ENCODE data around the gene ZKSCAN7. TPM values are rescaled to one million over a fixed set of nuclear protein-coding genes. Genes with fewer than 3 reads are reported as not detected.
A peak's percentile ranks its signal among the peaks of the same experiment; 100 is the strongest.

ZKSCAN7 gene
- total RNA-seq, 6 donors from 2014 or later, result 2.9 to 13.6 (median 3.5) TPM

GRCh38 chr3:44510000-44510368 is 45.0 kb upstream of the ZKSCAN7 start:
- H3K36me3 ChIP-seq, result peaks cover 0 to 3% (median 0%) of the 10 kb centered on the region in 4 donors
- H3K4me3 ChIP-seq, result peak overlapping the region; percentile 86 to 96 (median 94)
- ATAC-seq (ENCODE audit: low FRiP score in 2 of 2) (peak in 1 of 2 donors; percentile 12), DNase-seq (no peak)
- peaks cover 14 to 27% (median 17%) of the 10 kb centered on the region in 4 donors for H3K4me1 ChIP-seq
- no peaks in the 10 kb centered on the region for H3K9me3 ChIP-seq
- H3K27ac ChIP-seq, result peak overlapping the region; percentile 86 to 95 (median 88)
- 0 to 1% methylated on average over 6 of the region's 6 CpGs for WGBS, 2 donors
- no peaks in the 10 kb centered on the region for H3K27me3 ChIP-seq
- TF ChIP-seq EP300 (IDR thresholded peaks at IDR 0.05), result no peak
- no peak for TF ChIP-seq POLR2AphosphoS5 (IDR thresholded peaks at IDR 0.05)
- no peak for TF ChIP-seq CTCF (IDR thresholded peaks at IDR 0.05)
- TF ChIP-seq POLR2A (IDR thresholded peaks at IDR 0.05), result no peak

- H3K27me3 ChIP-seq, result no peaks in the 10 kb centered on the region
- peak overlapping the region; percentile 58 to 96 (median 94) for H3K4me3 ChIP-seq
- no peaks in the 10 kb centered on the region for H3K9me3 ChIP-seq
- TF ChIP-seq POLR2A (IDR thresholded peaks at IDR 0.05) (no peak), EP300 (IDR thresholded peaks at IDR 0.05) (no peak), POLR2AphosphoS5 (IDR thresholded peaks at IDR 0.05) (no peak), CTCF (IDR thresholded peaks at IDR 0.05) (no peak)
- H3K4me1 ChIP-seq, result peaks cover 14 to 27% (median 17%) of the 10 kb centered on the region in 4 donors
- ATAC-seq (ENCODE audit: low FRiP score in 2 of 2) (no peak), DNase-seq (no peak)
- WGBS, 2 donors, result 37 to 40% methylated on average over 4 of the region's 4 CpGs
- H3K27ac ChIP-seq, result peak overlapping the region; percentile 86 to 95 (median 88)
- H3K36me3 ChIP-seq, result no peaks in the 10 kb centered on the region
Measured at GRCh38 chr3:44511238-44511566, 43.8 kb upstream of the ZKSCAN7 start.

DNA sequence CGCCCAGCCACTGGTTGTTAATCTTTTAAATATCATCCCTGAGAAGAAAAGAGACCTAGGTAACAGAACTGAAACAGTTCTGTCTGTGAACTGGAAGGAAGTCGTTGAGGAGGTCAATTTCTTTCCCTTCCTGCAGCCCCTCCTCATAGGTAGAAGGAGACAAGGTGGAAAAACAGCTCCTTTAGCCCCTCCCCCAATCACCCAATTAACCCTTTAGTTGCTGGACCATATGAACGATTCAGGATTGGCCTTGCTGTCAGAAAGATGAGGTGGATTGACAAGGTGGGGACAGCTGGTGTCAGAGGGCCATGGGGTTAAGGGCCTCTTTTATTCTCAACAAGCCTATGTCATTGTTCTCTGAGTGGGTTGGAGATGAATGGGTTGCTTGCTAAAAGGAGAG is 41.5 kb upstream of the ZKSCAN7 start:
- no peak for ATAC-seq (ENCODE audit: low FRiP score in 2 of 2)
- WGBS, 2 donors, result 45 to 47% methylated on average over 3 of the region's 3 CpGs
- Histone ChIP-seq H3K27ac (no peak overlapping the region), H3K9me3 (no peaks in the 10 kb centered on the region), H3K4me3 (no peak overlapping the region), H3K27me3 (no peaks in the 10 kb centered on the region), H3K36me3 (no peaks in the 10 kb centered on the region), H3K4me1 (peaks cover 14 to 21% (median 17%) of the 10 kb centered on the region in 4 donors)
- DNase-seq, result no peak
- TF ChIP-seq EP300 (IDR thresholded peaks at IDR 0.05), result no peak
- TF ChIP-seq CTCF (IDR thresholded peaks at IDR 0.05), result no peak
- no peak for TF ChIP-seq POLR2AphosphoS5 (IDR thresholded peaks at IDR 0.05)
- TF ChIP-seq POLR2A (IDR thresholded peaks at IDR 0.05), result no peak

DNA sequence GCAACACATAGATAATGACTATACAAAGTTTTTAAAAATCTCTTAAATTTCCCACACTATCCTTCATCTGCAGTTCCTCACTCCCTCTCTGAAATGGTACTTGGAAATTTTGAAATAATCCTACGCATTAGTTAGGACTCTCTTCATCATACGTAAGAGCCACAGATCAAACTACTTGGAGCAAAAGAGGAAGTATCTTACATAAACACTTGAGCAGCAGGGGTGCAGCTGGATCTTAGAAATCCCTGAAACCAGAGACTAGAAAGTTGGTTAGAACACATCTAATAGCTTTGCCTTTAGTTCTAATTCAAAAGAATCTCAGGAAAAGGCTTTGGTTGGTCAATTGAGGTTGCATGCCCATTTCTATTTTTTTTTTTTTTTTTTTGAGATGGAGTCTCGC is 38.8 kb upstream of the ZKSCAN7 start:
- Histone ChIP-seq H3K36me3 (no peaks in the 10 kb centered on the region), H3K27me3 (no peaks in the 10 kb centered on the region), H3K9me3 (no peaks in the 10 kb centered on the region), H3K4me3 (no peak overlapping the region), H3K4me1 (peaks cover 3 to 6% (median 4%) of the 10 kb centered on the region in 4 donors), H3K27ac (no peak overlapping the region)
- ATAC-seq (ENCODE audit: low FRiP score in 2 of 2) (no peak), DNase-seq (no peak)
- 24 to 64% methylated on average over 2 to 3 of the region's 3 CpGs for whole genome bisulfite sequencing, 2 donors
- TF ChIP-seq EP300 (IDR thresholded peaks at IDR 0.05) (no peak), POLR2A (IDR thresholded peaks at IDR 0.05) (no peak), POLR2AphosphoS5 (IDR thresholded peaks at IDR 0.05) (no peak), CTCF (IDR thresholded peaks at IDR 0.05) (no peak)

- 54 to 59% methylated on average over 2 of the region's 2 CpGs for WGBS, 2 donors
- DNase-seq (no peak), ATAC-seq (ENCODE audit: low FRiP score in 2 of 2) (no peak)
- TF ChIP-seq POLR2A (IDR thresholded peaks at IDR 0.05) (no peak), EP300 (IDR thresholded peaks at IDR 0.05) (no peak), POLR2AphosphoS5 (IDR thresholded peaks at IDR 0.05) (no peak), CTCF (IDR thresholded peaks at IDR 0.05) (no peak)
- no peak overlapping the region for H3K4me3 ChIP-seq
- no peaks in the 10 kb centered on the region for H3K9me3 ChIP-seq
- H3K27me3 ChIP-seq, result no peaks in the 10 kb centered on the region
- no peak overlapping the region for H3K27ac ChIP-seq
- H3K36me3 ChIP-seq, result no peaks in the 10 kb centered on the region
- H3K4me1 ChIP-seq, result no peaks in the 10 kb centered on the region
Measured at GRCh38 chr3:44518782-44519156, 36.2 kb upstream of the ZKSCAN7 start.

Data from upper lobe of left lung (tissue), 6 donors.